ENCODE measurements around the gene SP2. TPM values are rescaled to one million over a fixed set of nuclear protein-coding genes. Genes with fewer than 3 reads are reported as not detected.

The SP2 gene
- total and polyA plus RNA-seq, 2 of the 13 experiments (the other 11 are each of a cell fraction or from before 2014, with no cell fraction given) = 1.4 to 4.8 TPM

DNA sequence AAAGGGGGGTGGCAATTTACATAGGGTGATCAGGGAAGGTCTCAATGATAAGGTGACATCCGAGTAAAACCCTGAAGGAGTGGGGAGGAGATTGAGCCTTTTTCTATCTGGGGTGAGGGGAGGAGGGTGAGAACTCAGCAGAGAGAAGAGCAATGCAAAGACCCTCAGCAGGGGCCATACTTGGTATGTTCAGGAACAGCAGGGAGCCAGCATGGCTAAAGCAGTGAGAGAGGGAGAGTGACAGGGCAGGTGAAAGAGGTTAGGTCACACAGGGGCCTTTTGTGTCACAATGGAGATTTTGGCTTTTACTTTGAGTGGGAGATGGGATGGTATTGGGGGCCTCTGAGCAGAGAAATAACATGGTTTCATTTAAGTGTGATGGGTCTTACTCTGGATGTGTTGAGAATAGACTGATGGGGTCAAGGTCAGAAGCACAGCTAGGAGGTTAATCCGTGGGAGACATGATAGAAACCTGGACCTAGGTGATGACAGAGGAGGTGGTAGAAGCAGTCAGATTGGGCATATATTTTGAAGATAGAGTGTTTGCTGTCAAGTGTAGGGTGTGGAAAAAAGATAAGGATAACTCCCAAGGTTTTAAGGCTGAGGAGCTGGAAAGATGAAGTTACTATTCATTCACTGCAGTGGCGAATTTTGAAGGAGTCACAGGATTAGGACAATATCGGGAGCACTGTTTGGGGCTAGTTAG lies 6.2 kb downstream of the SP2 start (continued):
- no peak for TF ChIP-seq AGO2 (optimal IDR thresholded peaks at IDR 0.05; ENCODE audit: low read depth, low read length)

DNA sequence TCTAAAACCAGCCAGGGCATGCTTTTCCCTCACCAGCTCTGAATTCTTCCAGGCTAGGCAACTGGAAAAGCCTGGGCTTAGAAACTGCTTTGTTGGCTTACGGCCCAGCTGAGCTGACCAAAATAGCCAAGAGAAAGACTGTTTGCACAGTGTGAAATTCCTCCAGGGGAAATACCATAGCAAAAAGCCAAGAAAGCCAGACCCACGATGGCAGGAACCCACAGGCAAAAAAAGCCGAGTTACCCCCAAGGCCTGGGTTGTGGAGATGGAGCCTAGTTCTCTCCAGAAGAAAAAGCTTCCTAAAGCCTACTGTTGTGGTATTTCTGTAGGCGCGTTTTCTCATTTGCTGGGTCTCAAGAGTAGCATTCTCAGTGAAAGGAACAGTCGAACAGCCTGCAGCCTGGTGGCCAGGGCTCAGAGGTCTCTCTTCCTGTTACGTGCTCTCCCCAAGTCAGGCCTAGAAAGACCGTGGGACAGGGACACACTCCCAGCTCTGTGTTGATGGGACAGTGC lies 9.2 kb downstream of the SP2 start:
- whole genome bisulfite sequencing (ENCODE audit: low lambda C conversion rate) = 65% methylated on average over 8 of the region's 8 CpGs
- H3K36me3 ChIP-seq (replicated peaks in 1 of 2; ENCODE audit: control insufficient read depth in 1 of 2, insufficient read depth in 2 of 2, low read length in 2 of 2) = no peaks in the 10 kb centered on the region; a peak in 1 of 5 replicates
- H3K79me2 ChIP-seq (ENCODE audit: insufficient read depth, low read length) = no peaks in the 10 kb centered on the region
- TF ChIP-seq JUND (CRISPR knock-in tag; IDR thresholded peaks at IDR 0.05) = no peak
- TF ChIP-seq, protein P1, sequence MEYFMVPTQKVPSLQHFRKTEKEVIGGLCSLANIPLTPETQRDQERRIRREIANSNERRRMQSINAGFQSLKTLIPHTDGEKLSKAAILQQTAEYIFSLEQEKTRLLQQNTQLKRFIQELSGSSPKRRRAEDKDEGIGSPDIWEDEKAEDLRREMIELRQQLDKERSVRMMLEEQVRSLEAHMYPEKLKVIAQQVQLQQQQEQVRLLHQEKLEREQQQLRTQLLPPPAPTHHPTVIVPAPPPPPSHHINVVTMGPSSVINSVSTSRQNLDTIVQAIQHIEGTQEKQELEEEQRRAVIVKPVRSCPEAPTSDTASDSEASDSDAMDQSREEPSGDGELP (IDR thresholded peaks at IDR 0.05; ENCODE audit: borderline replicate concordance, low read depth) = peak; percentile 36; the same call in 1 of the 2 replicates
- TF ChIP-seq ZNF75D (CRISPR knock-in tag; IDR thresholded peaks at IDR 0.05; ENCODE audit: borderline replicate concordance) = peak; percentile 89; the same call in 1 of the 2 replicates
- TF ChIP-seq WIZ (CRISPR knock-in tag; IDR thresholded peaks at IDR 0.05) = no peak
- TF ChIP-seq JUN (CRISPR knock-in tag; IDR thresholded peaks at IDR 0.05) = no peak
- TF ChIP-seq, protein P2, sequence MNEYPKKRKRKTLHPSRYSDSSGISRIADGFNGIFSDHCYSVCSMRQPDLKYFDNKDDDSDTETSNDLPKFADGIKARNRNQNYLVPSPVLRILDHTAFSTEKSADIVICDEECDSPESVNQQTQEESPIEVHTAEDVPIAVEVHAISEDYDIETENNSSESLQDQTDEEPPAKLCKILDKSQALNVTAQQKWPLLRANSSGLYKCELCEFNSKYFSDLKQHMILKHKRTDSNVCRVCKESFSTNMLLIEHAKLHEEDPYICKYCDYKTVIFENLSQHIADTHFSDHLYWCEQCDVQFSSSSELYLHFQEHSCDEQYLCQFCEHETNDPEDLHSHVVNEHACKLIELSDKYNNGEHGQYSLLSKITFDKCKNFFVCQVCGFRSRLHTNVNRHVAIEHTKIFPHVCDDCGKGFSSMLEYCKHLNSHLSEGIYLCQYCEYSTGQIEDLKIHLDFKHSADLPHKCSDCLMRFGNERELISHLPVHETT (CRISPR knock-in tag; conservative IDR thresholded peaks at IDR 0.05) = no peak
- no peak for TF ChIP-seq ZNF83 (CRISPR knock-in tag; IDR thresholded peaks at IDR 0.05; ENCODE audit: borderline replicate concordance)
- peaks cover 43% of the 10 kb centered on the region for H3K4me1 ChIP-seq (ENCODE audit: insufficient read depth, low read length)
- ChIA-PET CTCF (ENCODE audit: low intra/inter-chr PET ratio, low total read pairs) (no interaction called here), POLR2A (interaction anchor here (0.7 to 3.9 kb wide), 3 partner anchors 9 to 65 kb away, joined by 3 to 37 read pairs (median 4); partner anchors contain the start of genes CDK5RAP3 and SP2)
- in situ Hi-C loops (cut with HindIII; ENCODE audit: extremely low pct_ligation_motif_present, low pct_unique_long_range_greater_than_20kb) (no loop called here), intact Hi-C loops (cut with micrococcal nuclease; ENCODE audit: unreplicated experiment) (no loop called here)
- DNase-seq (ENCODE audit: low spot score) (peak; percentile 52), ATAC-seq (peak; percentile 42; the same call in 2 of the 3 replicates), FAIRE-seq (no peak)
- H3K4me3 ChIP-seq (replicated peaks in 1 of 3; ENCODE audit: insufficient read depth in 1 of 3, low read depth in 2 of 3, low read length in 3 of 3) = no peak overlapping the region
- no peak overlapping the region for H3K9ac ChIP-seq (ENCODE audit: insufficient read depth, low read depth, low read length)
- peak overlapping the region; percentile 34 for H3K27ac ChIP-seq (ENCODE audit: extremely low read length, insufficient read depth, low read length)
- no peak overlapping the region for H3K4me2 ChIP-seq (ENCODE audit: low read depth, low read length)
- no TSS peak for BruUV-seq (replicated peaks)
- H2AFZ ChIP-seq (ENCODE audit: low read length) = no peak overlapping the region
- H3K9me3 ChIP-seq (ENCODE audit: low read length) = no peaks in the 10 kb centered on the region
- H3K27me3 ChIP-seq (ENCODE audit: control insufficient read depth in 1 of 2, insufficient read depth in 2 of 2, low read length in 2 of 2) = no peaks in the 10 kb centered on the region
- no peaks in the 10 kb centered on the region for H4K20me1 ChIP-seq (ENCODE audit: insufficient read depth, low read length)

All from HepG2 (cell line).